Adrenal gland (tissue), 5 donors: ENCODE data around the gene KLRC4.
"Not testable (repeated sequence)": the region's sequence is repeated elsewhere in the genome, so short reads cannot be mapped to it uniquely, and the experiment has no call there.

Experiments
- CTCF ChIP-seq, 6 experiments: fragments of 450-650 bp in 4 of 6; fragments of 200-600 bp in 2 of 6; sonication (generic) in 1 of 6; IDR thresholded peaks; 1 replicate in 5 of 6; 2 replicates in 1 of 6; pipeline versions ENCODE4 v1.5.1 to v1.8.0; 2016 to 2021; ENCODE audit warnings: antibody characterized with exemption in 6 of 6, mild to moderate bottlenecking in 2 of 6, moderate library complexity in 1 of 6
- POLR2A ChIP-seq, 2 donors: fragments of 450-650 bp; IDR thresholded peaks; one replicate each; pipeline ENCODE4 v1.6.1; 2017; ENCODE audit warnings: antibody characterized with exemption in 2 of 2, mild to moderate bottlenecking in 2 of 2, moderate library complexity in 1 of 2
- donor health status: DM: no; HTN: no; CAD: no.

GRCh38 chr12:10422159-10422558 is 12.6 kb upstream of the KLRC4 start:
- not testable (repeated sequence) for TF ChIP-seq CTCF, POLR2A (IDR thresholded peaks at IDR 0.05)
